HG03565 (cell line): ENCODE data around the gene CORO6.

Experiments used
- ATAC-seq: cut with Tn5 transposase; IDR thresholded peaks from one replicate; pipeline ENCODE4 v1.9.1; 2021; ENCODE audit warnings: mild to moderate bottlenecking, moderate library complexity; ENCODE audit not compliant: unreplicated experiment

The CORO6 gene

GRCh38 chr17:29578626-29579485 is 43.9 kb downstream of the CORO6 start:
- no peak for ATAC-seq

- no peak for ATAC-seq
Measured at GRCh38 chr17:29577385-29578211, 45.1 kb downstream of the CORO6 start.

GRCh38 chr17:29577001-29577370 is 45.7 kb downstream of the CORO6 start:
- ATAC-seq: no peak

- ATAC-seq: no peak
Measured at GRCh38 chr17:29576214-29577000, 46.3 kb downstream of the CORO6 start.

- ATAC-seq: no peak
Measured at GRCh38 chr17:29575511-29576213, 47.0 kb downstream of the CORO6 start.

- no peak for ATAC-seq
Measured at GRCh38 chr17:29574732-29575510, 47.8 kb downstream of the CORO6 start.

- no peak for ATAC-seq
Measured at GRCh38 chr17:29573871-29574731, 48.6 kb downstream of the CORO6 start.

GRCh38 chr17:29573558-29573869 is 49.2 kb downstream of the CORO6 start:
- ATAC-seq: no peak

GRCh38 chr17:29572691-29573557 is 49.8 kb downstream of the CORO6 start:
- ATAC-seq: no peak

GRCh38 chr17:29571883-29572681 is 50.6 kb downstream of the CORO6 start:
- no peak for ATAC-seq

- ATAC-seq: no peak
Measured at GRCh38 chr17:29571486-29571882, 51.2 kb downstream of the CORO6 start.

- no peak for ATAC-seq
Measured at GRCh38 chr17:29570521-29570920, 52.2 kb downstream of the CORO6 start.

GRCh38 chr17:29569245-29569950 is 53.3 kb downstream of the CORO6 start:
- no peak for ATAC-seq

- no peak for ATAC-seq
Measured at GRCh38 chr17:29568331-29569244, 54.1 kb downstream of the CORO6 start, which contains the start of gene TP53I13. TP53I13 (plus strand) TSS chr17:29568701; CDS start chr17:29568759, 58 bp downstream.

- ATAC-seq: no peak
Measured at GRCh38 chr17:29567554-29568330, 55.0 kb downstream of the CORO6 start.
